HG02642 (cell line): Measurements from ENCODE around the gene MBD3.

Experiments
- ATAC-seq: cut with Tn5 transposase; IDR thresholded peaks from one replicate; pipeline ENCODE4 v1.9.1; 2021; ENCODE audit warnings: mild to moderate bottlenecking; ENCODE audit not compliant: unreplicated experiment, poor library complexity

The MBD3 gene

DNA sequence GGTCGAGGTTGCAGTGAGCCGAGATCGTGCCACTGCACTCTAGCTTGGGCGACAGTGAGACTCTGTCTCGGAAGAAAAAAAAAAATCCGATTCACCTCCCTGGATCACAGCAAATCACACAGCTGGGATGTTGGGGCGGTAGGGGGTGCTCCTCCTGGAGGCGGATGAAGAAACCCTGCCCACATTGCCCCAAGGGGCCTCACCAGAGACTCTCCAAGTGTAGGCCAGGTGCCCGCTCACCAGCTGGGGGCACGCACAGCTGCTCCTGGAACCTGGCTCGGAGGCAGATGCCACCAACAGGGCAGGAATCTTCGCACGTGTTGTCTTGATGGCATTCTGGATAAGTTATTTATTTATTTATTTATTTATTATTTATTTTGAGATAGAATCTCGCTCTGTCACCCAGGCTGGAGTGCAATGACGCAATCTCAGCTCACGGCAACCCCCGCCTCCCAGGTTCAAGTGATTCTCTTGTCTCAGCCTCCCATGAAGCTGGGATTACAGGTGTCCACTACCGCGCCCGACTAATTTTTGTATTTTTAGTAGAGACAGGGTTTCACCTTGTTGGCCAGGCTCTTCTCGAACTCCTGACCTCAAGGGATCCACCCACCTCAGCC is 9.5 kb upstream of the MBD3 start:
- no peak for ATAC-seq

DNA sequence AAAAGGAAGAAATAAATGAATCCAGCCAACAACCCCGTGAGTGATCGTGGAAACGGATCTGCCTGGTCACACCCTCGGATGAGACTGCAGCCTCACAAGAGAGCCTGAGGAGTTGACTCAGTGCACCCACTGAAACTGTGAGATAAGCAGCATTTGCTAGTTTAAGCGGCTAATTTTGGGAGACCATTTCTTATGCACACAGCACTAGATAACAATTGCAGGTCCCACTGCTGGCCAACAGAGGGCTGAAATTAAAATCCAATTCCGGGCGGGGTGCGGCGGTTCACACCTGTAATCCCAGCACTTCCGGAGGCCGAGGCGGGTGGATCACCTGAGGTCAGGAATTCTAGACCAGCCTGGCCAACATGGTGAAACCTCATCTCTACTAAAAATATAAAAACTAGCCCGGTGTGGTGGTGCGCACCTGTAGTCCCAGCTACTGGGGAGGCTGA is 9.0 kb upstream of the MBD3 start:
- no peak for ATAC-seq

DNA sequence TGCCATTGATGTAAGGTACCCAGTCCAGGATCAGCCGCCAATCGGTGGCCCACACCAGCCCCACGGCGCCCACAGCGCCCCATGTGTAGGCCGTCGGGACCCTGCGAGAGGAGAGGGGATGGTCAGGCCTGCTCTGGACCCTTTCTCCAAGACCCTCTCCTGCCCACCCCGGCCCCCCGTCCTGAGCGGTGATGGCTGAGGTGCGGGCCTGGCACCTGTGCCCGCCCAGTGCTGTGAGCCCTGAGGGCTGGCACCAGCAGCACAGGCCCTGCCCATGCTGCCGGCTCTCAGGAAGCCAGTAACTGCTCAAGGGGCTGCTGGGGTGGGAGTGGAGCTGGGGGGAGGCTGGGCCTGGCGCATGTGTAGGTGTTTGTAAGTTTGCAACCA is 6.8 kb upstream of the MBD3 start:
- ATAC-seq: no peak

DNA sequence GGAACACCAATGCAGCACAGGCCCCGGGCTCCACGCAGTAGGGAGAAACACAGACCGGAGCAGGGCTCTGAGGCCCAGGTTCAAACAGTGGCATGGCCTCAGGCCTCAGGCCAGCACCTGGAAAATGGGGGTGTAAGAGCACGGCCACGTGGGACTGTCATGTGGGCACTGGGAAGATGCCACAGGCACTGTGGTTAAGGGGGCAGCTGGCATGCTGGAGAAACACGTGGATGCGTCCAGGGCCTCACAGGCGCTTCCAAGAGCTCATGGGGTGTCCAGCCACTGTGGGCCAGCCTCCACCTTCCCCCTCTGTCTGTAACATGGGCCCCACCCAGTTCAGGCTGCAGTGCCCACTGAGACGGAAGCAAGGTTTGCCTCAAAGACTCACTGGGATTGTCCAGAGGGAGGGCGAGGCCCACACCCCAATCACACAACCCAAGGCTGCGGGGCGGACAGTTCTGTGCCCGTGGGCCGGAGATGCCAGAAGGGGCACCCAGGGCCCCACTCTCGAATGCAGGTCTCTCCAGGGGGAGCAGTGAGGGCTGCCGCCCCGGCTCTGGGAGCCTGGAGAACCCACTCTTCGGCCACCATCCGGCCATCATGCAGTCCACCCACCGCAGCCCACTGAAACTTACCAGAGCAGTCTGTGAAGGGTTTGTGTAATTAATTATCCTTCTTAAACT is 6.3 kb upstream of the MBD3 start:
- no peak for ATAC-seq

DNA sequence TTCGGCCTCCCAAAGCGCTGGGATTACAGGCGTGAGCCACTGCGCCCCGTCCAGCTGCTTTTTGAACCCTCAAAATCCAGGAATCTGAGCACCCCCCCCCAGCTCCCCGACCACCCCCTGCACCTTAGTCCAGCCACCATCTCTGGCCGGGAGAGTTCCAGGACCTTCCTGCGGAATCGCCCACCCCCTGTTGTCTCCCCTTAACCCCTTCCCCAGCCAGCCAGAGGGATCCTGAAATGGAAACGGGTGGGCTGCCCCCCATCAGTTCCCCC is 772 bp upstream of the MBD3 start:
- no peak for ATAC-seq

DNA sequence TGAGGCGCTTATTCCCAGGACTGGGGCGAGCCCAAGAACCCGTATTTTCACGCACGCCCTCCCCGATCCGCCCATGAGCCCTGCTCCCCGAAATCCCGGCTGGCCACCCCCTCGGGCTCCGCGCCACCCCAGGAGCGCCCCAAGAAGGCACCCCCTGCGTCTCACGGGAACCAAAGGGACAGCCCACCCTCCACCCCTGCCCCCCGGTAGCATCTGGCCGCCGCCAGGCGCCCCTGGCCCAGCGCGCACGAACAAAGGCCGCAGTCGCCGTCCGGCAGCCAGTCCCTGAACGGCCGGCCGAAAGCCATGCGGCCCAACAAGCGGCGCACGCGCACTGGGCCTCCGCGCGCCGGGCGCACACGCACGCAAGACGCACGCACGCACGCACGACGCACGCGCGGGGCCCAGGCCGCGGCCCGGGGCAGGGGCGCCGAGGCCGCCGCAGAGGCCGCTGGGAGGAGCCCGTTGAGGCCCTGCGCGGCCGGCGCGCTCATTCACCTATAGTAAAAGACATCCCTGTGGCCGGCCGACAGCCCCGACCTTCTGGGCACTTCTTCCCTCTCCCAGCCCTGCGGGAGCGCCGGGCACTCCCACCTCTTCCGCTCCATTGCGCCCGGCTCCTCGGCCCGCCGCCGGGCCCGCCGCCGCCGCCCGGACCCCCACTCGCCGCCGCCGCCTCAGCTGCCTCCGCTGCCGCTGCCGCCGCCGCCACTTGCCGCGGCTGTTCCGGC is 476 bp downstream of the MBD3 start:
- ATAC-seq: peak; percentile 76

DNA sequence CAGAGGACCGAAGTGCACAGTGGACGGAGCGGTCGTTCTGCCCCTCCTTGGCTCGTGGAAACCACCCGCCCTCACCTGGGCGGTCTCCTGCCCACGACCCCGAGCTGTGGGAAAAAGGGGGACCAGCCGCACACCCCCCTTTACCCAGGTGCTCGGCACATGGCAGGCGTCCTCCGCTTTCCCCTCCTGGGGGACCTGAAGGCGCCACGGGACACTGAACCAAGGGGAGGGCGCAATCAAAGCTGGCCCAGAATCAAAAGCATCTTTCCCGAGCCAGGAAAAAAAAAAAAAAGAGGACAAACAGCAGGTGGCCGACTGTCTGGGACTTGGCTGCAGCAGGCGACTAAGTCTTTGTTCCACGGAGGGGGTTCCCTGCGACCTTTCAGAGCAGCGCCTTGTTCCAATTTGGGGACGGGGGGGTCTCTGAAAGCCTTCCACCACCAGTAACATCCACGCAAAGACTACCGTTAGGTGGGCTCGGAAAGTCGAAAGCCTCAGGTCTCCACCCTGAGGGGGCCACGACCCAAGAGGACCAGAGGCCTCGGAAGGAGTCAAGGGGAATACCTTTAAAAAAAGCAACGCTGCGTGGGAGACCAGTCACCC is 1.1 kb downstream of the MBD3 start:
- ATAC-seq: no peak

DNA sequence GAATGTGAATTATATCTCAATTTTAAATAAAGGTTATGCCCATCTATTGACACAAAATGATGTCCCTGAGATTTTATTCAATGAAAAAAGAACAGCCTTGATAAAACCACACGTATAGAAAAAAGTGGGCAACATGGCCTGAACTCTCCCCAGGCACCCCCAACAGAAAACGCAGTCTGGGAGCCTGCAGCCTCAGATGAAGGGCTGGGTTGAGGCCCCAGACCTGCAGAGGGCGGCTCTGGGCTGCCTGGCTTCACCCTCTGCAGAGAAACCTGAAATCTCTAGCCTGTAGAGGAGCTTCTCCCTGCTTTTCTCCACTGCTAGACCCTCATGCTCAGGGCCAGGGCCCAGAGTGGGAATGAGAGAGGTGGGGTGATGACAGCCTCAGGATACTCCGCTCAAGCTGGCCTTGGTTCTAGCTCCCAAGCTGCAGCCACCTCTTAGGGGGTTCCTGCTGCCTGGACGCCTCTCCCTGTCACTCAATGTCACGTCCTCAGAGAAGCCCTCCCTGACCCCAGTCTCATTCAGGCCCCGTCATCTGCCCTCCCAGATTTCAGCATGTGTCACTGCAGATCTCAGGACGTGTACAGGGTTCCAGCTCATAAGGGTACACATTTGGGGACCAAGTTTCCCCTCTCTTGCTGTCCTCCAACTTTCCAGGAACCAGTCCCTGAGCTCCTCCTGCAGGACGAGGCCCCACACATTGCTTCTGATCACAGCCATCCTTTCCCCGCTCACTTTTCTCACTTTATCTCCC is 1.8 kb downstream of the MBD3 start:
- ATAC-seq: no peak

DNA sequence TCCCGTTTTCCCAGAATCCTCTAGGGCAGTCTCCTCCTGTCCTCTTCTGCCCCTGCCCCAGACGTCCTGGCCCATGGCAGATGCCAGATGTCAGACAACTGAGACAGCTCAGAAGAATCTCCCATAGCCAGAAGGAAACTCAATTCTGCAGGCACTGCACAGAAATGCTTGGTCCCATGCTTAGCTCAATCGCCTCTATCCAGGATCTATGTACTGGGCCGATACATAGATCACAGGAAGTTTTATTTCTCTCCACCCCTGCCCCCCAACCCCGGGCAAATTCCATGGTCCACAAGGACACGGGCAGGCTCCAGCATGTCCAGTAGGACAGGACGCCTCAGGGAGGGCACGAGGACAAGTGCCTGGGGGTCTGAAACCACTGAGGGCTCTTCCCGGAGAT is 4.8 kb downstream of the MBD3 start:
- ATAC-seq: no peak

DNA sequence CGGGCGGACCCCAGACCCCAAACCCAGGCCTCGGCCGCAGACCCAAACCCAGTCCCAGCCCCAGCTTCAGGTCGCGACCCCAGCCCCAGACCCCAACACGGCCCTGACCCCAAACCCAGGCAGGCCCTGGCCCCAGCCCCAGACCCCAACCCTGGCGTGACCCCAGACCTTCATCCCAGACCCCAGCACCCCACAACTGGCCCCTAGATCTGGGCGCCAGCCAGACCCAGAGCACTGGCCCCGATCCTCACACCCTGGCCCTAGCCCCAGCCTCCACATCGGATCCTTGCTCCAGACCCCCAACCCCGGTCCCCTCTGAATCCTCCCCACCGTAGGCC is 7.5 kb downstream of the MBD3 start:
- ATAC-seq: no peak

DNA sequence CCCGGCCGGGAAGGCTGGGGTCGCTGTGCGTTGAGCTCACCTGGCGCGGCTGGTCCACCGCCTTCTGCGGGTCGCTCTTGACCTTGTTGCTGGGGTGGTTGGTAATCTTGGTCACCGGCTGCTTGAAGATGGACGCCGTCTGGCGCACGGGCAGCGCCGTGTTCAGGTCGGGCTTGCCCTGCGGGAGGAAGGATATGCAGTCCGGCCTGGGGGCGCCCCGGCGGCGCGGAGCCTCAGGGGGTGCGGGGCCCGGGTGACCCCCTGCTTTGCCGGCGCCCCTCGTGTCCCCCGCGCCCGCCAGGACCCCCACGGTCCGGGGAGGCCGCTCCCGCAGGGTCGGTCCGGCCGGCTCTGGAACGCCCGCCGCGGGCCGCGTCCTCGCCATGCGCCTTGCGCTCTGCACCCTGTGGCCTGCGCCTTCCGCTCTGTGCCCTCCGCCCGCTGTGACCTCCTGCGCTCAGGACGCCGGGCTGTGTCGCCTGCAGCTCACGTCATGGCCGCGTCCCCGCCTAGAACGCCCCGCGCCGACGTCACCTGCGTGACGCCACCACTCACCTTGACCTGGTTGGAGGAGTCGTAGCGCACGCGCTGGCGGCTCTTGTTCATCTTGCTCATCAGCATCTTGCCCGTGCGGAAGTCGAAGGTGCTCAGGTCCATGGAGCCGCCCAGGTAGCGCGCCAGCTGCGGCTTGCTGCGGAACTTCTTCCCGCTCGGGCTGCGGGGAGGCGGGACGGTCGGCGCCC is 8.0 kb downstream of the MBD3 start:
- no peak for ATAC-seq

DNA sequence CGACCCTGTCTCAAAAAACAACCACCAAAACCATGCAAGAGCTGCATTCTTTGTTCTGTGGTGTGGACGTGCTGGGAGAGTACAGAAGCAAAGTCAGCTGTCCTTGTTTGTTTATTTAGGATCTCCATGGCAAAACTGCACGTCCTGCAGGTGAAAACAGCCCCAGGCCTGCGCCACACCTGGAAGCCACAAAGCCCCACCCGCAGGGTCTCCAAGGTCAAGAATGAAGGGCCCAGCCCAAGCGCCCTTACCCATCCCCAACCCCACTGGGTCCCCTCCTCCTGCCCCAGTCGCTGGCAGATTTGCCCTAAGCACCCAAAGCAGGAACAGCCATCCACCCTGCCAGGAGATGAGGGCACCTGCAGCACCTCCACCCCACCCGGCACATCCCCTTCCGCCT is 10.5 kb downstream of the MBD3 start:
- ATAC-seq: no peak

DNA sequence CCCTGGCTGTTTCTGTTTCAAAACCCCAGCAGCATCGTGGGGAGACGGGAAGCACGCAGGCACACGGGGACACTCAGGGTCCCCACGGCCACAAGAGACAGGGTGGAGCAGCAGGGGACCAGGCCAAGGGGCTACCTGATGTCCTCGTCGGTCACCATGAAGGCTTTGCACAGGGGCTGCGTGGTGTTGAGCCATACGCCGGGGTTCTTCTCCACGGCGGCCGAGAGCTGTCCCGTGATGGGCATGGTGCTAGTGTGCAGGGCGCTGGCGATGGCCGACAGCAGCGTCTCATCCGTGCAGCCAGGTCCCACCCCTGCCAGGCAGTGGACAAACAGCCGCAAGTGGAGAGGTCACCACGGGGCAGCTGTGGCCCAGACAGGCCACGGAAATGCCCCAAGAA is 11.7 kb downstream of the MBD3 start:
- ATAC-seq: no peak

DNA sequence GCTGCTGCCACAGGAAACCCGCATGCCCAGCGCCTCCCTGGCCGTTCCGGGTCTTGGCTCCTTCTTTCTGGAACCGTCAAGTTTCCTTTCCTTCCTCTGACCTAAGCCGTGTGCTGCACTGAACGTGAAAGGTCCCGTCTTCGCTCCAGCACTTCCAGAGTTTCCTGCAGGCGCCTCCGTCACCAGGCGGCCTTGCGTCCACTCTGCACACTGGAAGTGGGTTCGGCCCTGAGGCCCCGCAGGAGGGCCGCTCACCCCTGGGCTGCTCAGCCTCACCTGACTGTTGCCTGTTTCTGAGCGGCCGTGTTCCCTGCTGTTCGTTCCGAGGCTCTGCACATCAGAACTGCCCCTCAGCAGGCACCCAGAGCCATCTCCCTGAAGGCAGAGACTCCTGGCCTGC is 12.3 kb downstream of the MBD3 start:
- ATAC-seq: no peak

DNA sequence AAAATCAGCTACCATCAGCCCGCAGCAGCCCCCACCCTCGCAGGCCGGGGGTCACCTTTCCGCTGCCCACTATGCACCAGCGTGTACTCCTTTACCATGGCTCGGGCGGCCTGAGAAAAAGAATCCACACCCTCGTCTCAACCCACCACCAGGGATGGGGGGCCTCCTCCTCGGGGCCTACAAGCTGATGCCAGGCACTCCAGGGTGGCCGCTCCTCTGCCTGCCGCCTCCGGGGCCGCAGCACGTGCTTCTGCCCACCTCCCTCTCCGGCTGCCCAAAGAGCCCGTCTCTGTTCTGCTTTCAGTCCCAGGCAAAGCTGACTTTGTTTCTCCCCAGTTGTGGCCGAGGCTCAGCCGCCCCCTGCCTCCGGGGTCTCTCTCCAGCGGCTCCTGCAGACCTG is 13.4 kb downstream of the MBD3 start:
- no peak for ATAC-seq

DNA sequence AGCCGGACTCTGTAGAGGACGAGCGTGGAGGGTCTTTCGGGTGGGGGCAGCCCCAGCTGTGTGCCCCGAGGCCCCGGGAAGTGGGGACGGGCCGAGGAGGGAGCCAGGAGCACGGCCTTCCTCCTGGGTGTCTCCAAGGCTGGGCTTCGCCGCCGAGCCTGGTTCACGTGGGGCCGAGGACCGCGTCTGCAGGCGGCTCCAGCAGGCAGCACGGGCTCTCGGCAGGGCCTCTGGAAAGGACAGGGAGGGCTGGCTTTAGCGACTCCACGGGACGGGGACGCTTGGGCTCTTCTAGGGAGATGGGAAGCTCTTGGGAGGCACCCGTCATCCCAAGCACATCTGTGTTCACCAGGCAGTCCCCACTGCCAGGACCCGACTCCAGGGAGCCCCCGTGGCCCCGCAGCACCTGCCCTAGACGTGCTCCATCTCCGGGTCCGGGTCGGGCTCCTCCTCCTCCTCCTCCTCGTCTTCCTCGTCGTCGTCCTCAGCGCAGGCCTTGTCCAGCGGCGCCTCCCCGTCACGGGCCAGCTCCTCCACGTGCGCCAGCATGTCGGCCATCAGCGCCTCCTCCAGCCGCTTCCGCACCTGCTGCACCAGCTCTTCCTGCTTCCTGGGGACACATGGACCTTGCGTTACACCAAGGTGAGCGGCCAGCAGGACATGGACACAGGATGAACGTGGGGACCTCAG is 14.6 kb downstream of the MBD3 start:
- ATAC-seq: no peak

DNA sequence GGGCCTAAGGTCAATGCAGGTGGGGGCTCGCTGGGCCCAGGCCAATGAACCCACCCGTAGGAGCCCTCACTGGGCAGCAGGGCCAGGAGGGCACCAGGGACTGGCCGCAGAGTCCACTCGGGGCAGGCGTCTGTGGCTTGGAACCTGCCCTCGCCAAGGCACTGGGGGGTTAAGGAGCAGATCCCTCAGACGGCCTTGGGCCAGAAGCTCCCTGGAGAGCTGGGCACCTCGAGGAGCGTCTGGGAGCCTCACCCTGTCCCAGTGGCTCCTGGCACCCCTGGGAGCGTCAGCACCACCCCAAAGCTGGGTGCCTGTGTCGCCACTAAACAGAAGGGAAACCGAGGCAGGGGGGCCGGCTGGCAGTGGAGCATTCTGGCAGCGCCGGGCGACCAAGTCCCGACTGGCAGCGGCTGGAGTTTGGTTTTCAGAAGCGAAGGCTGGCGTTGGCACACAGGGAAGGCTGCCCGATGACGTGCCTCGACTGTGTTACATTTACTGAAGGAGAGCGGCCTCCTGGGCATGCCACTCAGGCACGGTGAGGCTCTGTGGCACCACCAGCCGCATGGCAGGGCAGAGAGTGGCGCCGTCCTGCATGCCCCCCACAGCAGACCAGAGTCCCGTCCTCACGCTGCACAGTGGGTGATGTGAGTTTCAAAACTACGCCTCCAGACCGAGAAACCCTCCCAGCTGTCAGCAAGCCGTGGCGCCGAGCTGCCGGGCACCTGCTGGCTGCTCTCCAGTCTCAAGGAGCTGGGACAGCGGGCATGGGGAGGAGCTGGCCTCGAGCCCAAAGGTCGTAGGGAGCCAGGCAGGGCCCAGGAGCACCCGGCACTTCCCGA is 15.4 kb downstream of the MBD3 start:
- ATAC-seq: no peak

DNA sequence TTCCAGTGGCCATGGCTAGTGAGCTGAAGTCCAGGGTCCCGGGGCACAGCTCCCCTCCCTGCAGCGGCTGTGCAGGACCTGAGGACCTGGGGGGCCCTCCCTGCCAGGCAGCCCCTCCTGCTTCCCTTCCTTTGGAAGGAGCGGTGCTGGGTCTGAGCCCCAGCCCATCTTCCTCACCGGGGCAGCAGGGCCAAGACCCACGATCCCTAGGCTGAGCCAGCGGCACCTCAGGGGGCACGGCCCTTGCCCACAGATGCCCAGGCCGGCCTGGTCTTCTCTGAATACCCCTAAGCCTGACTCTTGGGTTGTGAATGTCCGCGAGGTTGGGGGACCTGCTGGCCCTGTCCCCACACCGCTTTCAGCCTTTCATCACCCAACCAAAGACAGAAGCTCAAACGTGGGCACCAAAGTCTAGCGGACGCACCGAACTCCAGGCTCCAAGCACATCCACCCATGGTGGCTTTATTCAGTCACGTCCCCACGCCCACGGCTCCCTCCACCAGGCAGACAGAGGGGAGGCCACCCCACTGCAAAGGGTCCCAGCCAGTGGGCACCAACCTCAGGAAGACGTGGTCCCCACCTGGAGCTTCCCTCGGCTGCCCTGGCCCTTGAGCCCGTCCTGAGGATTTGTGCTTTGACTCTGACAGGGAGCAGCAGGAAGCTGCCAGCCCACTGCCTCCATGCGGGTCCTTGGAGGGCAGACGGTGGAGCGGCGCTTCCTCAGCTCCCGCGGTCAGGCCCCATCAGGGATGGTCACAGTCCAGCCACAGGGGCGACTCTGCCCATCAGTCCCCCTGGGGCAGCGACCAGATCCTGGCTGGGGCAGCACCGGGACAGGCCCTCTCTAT is 16.2 kb downstream of the MBD3 start:
- no peak for ATAC-seq
